HCEC 1CT (cell line): Measurements from ENCODE around the gene SCARB1.
A peak's percentile ranks its signal among the peaks of the same experiment; 100 is the strongest.

Source experiments
- DNase-seq: peaks from one replicate; pipeline ENCODE4 v3.0.0-alpha.2; 2017

SCARB1 gene

GRCh38 chr12:124883263-124884130, 19.8 kb upstream of the SCARB1 start:
- no peak for DNase-seq

DNA sequence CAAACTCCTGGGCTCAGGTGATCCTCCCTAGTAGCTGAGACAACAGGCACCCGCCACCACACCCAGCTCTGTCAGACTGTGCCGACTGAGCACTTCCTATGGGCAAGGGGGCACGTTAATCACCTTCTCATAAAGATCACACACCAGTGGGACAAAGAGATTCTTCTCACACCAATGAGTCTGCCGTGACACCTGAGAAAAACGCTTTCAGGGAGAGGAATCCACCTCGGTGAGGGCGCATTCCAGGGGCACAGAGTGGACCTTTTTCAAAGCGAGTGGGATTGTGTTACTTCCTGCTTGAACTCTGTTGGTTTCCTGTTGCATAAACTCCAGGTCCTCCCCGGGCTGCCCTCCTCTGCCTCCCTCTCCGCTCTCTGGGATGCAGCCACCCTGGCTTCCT, 17.5 kb upstream of the SCARB1 start:
- no peak for DNase-seq

- DNase-seq, result peak; percentile 32
These were observed 16.7 kb upstream of the SCARB1 start for GRCh38 chr12:124880335-124880734.

- no peak for DNase-seq
These were observed 15.3 kb upstream of the SCARB1 start for GRCh38 chr12:124878795-124879516.

GRCh38 chr12:124877423-124877822, 13.8 kb upstream of the SCARB1 start:
- DNase-seq, result no peak

DNA sequence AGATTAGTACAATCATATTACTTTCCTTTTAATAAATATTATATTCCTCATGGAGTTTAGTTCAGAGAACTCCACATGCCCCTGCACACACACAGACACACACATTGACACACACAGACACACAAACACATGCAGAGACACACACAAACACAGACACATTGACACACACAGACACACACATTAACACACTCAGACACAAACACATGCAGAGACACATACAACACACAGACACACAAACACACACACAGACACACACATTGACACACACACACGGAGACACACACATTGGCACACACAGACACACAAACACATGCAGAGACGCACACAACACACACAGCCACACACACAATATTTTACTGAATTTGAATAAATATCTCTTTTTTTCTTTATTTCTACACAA, 12.5 kb upstream of the SCARB1 start:
- DNase-seq, result no peak

- DNase-seq, result no peak
These were observed 12.1 kb upstream of the SCARB1 start for GRCh38 chr12:124875803-124876132.

DNA sequence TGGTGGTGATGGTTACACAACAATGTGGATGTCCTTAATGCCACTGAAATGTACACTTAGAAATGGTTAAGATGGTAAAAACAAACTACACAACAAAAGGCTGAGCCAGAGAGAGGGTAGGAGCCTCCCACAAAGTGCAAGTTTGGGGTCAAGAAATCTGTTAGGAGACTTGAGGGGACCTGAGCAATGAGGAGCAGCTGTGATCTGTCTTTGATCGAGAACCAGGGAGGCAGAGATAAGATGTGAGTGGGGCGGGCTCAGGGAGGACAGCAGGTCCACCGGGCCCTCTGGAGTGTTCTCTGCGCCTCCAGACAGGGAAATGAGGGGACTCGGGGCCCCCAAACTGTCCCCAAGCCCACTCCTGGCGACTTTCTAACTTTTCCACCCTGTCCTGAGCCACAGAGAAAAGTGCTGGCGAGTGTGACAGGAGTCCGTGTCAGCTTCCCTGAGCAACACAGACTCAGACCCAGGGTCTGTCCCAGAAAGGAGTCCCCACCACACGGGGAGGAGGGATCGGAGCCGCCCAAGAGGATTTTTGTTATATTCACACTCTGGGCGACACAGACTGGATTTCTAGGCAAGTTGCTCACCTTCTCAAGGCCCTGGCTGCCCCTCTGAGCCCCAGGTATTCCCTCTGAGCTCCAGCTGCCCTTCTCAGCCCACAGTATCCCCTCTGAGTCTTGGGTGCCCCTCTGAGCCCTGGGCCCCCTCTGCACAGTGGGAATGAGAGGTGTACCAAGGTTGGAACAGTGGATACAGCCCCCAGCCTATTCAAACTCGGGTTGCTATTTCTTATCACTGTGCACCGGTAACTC, 11.5 kb upstream of the SCARB1 start:
- DNase-seq, result no peak

- DNase-seq, result no peak
These were observed 10.5 kb upstream of the SCARB1 start for GRCh38 chr12:124874188-124874587.

DNA sequence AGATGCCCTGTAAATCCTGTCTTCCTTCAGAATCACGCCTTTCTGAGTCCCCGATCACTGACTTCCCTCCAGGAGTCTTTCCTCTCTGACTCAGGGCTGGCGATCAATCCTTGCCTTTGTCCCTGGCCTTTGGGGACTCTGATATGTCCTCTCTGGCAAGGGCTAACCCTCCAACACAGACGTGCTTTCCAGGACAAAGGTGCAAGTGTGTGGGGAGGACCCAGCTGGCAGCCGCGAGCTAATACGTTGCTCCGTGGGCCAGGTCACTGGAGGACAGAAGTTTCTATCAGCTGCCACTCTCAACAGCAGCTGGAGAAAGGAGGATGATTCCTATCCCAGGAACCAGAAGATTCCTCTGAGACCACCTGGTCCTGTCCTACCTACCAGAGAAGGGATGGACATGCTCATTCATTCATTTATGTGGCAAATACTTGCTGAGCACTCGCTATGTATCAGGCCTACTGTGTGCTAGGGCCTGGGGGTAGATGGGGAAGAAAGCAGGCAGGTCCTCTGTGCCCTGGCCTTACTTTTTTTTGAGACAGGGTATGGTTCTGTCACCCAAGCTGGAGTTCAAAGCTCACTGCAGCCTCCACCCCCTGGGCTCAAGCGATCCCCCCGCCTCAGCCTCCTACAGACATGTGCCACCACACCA, 8.5 kb upstream of the SCARB1 start:
- no peak for DNase-seq

DNA sequence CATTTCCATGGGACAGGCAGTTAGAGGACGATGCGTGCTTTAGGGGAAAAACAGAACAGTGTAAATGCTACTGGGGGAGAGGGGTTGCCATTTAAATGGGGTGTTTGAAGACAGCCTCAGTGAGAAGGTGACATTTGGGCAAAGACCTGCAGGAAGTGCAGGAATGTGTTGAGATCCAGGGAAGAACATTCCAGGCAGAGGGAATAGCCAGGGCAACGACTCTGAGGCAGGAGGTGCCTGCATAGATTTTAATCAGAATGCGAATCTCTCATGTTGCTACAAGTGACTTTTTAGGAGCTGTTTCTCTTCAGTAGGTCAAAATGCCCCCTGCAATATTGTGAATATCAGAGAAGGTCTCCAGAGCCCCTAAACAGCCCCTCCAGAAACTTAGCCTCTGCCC, 7.6 kb upstream of the SCARB1 start:
- DNase-seq, result no peak

DNA sequence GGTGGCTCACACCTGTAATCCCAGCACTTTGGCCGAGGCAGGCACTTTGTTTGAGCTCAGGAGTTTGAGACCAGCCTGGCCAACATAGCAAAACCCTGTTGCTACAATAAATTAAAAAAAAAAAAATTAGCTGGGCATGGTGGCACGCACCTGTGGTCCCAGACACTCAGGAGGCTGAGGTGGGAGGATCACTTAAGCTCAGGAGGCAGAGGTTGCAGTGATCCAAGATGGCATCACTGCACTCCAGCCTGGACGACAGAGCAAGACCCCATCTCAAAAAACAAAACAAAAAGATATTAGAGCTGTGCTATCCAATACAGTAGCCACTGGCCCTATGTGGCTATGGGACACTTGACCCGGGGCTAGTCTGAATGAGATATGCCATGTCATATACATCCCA, 6.9 kb upstream of the SCARB1 start:
- DNase-seq, result no peak

DNA sequence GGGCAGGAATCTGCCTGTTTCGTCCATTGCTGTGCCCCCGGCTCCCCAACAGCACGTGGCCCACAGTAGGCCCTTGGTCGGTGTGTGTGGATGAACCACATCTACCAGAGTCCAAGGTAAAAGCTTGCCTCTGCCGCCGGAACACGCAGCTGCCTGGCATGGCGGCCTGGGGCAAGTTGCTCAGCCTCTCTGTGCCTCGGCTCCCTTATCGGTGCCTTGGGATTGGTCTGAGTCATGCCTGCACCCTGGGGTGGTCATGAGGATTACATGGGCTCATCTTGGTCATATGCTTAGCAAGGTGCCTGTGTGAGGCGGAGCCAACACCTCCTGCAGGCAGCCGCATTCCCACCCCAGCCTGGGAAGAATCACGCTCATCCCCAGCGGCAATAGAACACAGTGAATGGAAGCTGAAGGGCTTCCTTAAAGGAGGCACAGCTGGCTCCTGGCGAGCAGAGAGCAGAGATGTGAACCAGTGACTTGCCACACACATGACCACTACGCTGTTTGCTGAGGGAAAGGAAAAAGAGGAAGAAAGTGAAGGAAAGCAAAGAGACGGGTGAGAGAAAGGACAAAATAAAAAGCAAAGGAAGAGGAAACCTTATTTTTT, 5.5 kb upstream of the SCARB1 start:
- no peak for DNase-seq

DNA sequence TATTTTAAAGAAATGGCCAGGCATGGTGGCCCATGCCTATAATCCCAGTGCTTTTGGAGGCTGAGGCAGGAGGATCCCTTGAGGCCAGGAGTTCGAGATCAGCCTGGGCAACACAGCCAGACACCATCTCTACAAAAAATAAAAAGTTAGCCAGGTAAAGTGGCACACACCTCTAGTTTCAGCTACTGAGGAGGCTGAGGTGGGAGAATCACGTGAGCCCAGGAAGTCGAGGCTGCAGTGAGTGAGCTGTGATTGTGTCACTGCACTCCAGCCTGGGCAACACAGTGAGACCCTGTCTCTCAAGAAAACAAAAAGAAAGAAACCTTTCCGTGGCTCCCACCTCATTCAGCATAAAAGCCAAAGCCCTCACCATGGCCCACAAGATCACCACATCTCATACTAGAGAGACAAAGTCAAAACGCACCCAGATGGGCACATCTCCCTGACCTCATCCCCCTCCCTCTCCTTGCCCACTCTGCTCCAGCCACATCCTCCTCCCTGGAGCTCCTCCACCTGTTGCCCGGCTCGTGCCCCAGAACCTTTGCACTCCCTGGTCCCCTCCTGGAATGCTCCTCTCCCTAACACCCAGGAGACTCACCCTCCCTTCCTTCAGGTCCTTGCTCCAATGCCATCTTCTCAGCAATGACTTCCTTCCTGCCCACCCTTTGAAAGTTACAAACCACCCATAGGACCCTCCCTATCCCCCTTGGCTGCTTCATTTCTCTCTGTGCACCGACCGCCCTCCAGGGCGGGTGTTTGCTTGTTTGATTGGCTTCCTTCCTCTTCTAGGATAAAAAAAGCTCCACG, 4.8 kb upstream of the SCARB1 start:
- DNase-seq, result no peak

- DNase-seq, result peak; percentile 50
These were observed 3.8 kb upstream of the SCARB1 start for GRCh38 chr12:124867401-124867930.

DNA sequence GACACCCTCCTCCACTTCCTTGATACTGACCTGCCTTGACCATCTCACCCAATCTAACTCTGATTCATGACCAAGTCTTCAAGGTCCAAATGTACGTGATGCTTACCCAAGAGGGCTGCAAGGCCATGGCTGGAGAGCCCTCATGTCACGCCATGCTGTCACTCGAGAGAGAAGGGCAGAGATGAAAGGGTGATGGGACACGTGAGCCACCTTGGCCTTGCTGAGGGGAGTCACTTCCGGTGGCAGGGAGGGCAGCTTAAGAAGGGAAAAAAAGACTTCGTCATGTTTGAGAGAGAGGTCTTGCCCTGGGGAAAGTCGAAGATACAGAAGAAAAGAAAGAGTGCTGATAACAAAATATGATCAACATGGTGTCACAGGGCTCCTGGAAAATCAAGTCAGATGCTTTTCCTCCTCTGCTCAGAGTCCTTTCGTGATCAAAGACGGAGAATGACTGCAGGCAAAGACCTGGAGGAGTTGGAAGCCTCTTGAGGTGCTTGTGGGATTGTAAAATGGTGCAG, 3.3 kb upstream of the SCARB1 start:
- DNase-seq, result no peak

GRCh38 chr12:124866195-124866882, 2.7 kb upstream of the SCARB1 start:
- DNase-seq, result no peak

- DNase-seq, result no peak
These were observed 2.1 kb upstream of the SCARB1 start for GRCh38 chr12:124865728-124866127.

DNA sequence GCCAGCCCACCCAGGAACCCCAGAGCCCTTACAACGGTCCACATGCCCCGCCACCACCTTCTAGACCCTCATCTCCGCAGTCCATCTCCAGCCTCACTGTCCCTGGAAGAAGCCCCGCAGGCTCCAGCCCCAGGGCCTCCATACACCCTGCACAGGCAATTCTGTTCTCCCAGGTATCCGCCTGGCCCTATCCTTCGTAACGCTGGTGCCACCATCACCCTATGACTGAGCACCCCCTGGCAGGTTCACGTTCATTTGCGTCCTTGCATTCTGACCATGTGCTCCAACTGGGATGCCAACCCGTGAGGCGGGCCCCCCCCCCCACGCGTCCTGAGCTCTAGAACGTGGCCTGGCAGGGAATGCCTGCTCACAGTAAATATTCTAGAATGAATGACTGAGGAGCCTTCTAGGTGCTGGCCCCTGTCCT, 675 bp upstream of the SCARB1 start:
- DNase-seq, result no peak

- peak; percentile 33 for DNase-seq
These were observed 772 bp downstream of the SCARB1 start for GRCh38 chr12:124862768-124863415.
